Right hindlimb (tissue), 1 donor: ENCODE measurements around the gene DMAC2.
"Not testable (repeated sequence)": the region's sequence is repeated elsewhere in the genome, so short reads cannot be mapped to it uniquely, and the experiment has no call there.

Experiments
- DNase-seq: peaks from one replicate; pipeline ENCODE4 v3.0.0-alpha.2; 2018

Gene DMAC2

GRCh38 chr19:41397086-41398049 lies 42.3 kb downstream of the DMAC2 start, which contains the start of the genes BCKDHA and EXOSC5:
TSS of gene BCKDHA (plus strand) at chr19:41397818. CDS start at chr19:41397828, 10 bp downstream.
TSS of gene EXOSC5 (minus strand) at chr19:41397359. CDS start at chr19:41397328, 31 bp downstream.
- DNase-seq, result peak; percentile 99

- DNase-seq, result no peak
Observed at GRCh38 chr19:41395355-41395754, 44.4 kb downstream of the DMAC2 start.

GRCh38 chr19:41392775-41393174 lies 46.9 kb downstream of the DMAC2 start:
- no peak for DNase-seq

- DNase-seq, result no peak
Observed at GRCh38 chr19:41391618-41392017, 48.1 kb downstream of the DMAC2 start.

GRCh38 chr19:41386442-41386841 lies 53.3 kb downstream of the DMAC2 start:
- no peak for DNase-seq

GRCh38 chr19:41384351-41384750 lies 55.4 kb downstream of the DMAC2 start:
- DNase-seq, result no peak

GRCh38 chr19:41381536-41381935 lies 58.2 kb downstream of the DMAC2 start:
- not testable (repeated sequence) for DNase-seq
